ENCODE results near the gene PEX14. TPM values are rescaled to one million over a fixed set of nuclear protein-coding genes. Genes with fewer than 3 reads are reported as not detected.
A peak's percentile ranks its signal among the peaks of the same experiment; 100 is the strongest.
"Not testable (repeated sequence)": the region's sequence is repeated elsewhere in the genome, so short reads cannot be mapped to it uniquely, and the experiment has no call there.

PEX14 gene
- total RNA-seq, 1 experiment from 2014 or later = 17.7 TPM

DNA sequence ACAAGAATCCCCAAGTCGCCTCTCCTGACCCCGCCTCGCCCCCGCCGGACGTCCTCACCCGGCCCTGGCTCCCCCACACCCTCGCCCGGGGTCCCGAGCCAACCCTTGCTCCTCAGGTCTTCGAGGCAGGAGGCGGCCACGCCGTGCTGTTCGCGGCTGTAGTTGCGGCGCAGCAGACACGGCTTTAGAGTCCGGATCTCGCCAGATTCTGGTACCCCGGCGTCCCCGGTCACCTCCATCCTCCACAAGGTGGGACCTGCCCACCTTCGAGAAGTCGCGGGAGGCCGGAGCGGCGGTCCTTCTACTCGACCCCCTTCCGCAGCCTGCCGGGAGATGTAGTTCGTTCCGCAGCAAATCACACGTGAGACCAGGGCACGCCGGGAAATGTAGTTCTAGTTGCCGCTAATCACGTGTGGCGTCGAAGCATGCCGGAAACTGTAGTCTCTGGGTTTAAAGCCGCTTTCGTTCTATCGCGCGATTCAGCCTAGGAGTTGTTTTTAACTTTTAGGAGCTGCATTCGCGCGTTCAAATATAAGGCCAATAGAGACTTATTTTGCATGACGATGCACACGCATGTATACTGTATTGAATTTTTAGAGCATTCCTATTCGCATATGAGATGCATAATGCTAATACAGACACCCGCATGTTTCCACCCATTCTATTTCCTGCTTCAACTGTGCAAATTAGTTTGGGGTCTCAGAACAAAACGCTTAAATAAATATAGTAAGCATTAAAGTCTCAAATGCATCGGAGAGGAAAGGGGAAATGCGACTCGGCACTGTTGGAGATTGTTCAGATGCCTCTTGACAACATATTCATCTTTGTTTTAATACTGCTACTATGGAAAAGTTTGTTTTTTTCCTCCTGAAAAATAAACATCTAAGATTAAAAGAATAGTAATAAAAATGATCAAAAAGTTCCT, 2.3 kb upstream of the PEX14 start, which contains the start of gene DFFA:
DFFA (minus strand) TSS at position 310 of the 925 bp plus-strand sequence; CDS start at position 239, 71 bp downstream.
- BruUV-seq (replicated peaks) = no TSS peak
- H3K36me3 Mint-ChIP-seq (ENCODE audit: insufficient read depth, unreplicated experiment) = peaks cover 49% of the 10 kb centered on the region
- H3K4me1 Mint-ChIP-seq (ENCODE audit: low read depth, unreplicated experiment) = no peaks in the 10 kb centered on the region
- H3K9me3 Mint-ChIP-seq (ENCODE audit: low read depth, unreplicated experiment) = no peaks in the 10 kb centered on the region
- peak within 1 kb of the TSS; percentile 96 for H3K4me3 Mint-ChIP-seq (ENCODE audit: low read depth, unreplicated experiment)
- TF ChIP-seq, protein P1, sequence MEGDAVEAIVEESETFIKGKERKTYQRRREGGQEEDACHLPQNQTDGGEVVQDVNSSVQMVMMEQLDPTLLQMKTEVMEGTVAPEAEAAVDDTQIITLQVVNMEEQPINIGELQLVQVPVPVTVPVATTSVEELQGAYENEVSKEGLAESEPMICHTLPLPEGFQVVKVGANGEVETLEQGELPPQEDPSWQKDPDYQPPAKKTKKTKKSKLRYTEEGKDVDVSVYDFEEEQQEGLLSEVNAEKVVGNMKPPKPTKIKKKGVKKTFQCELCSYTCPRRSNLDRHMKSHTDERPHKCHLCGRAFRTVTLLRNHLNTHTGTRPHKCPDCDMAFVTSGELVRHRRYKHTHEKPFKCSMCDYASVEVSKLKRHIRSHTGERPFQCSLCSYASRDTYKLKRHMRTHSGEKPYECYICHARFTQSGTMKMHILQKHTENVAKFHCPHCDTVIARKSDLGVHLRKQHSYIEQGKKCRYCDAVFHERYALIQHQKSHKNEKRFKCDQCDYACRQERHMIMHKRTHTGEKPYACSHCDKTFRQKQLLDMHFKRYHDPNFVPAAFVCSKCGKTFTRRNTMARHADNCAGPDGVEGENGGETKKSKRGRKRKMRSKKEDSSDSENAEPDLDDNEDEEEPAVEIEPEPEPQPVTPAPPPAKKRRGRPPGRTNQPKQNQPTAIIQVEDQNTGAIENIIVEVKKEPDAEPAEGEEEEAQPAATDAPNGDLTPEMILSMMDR (IDR thresholded peaks at IDR 0.05; ENCODE audit: unreplicated experiment) = no peak
- CTCF ChIA-PET = interaction anchor here (0.6 kb wide), 2 partner anchors 31 to 42 kb away, joined by 3 to 6 read pairs; partner anchors contain the start of gene CENPS
- DNase-seq = peak; percentile 89
- H3K27me3 Mint-ChIP-seq (ENCODE audit: unreplicated experiment) = no peaks in the 10 kb centered on the region
- intact Hi-C loops (cut with micrococcal nuclease; ENCODE audit: unreplicated experiment) = no loop called here
- H3K27ac Mint-ChIP-seq (ENCODE audit: unreplicated experiment) = peak within 1 kb of the TSS; percentile 87

DNA sequence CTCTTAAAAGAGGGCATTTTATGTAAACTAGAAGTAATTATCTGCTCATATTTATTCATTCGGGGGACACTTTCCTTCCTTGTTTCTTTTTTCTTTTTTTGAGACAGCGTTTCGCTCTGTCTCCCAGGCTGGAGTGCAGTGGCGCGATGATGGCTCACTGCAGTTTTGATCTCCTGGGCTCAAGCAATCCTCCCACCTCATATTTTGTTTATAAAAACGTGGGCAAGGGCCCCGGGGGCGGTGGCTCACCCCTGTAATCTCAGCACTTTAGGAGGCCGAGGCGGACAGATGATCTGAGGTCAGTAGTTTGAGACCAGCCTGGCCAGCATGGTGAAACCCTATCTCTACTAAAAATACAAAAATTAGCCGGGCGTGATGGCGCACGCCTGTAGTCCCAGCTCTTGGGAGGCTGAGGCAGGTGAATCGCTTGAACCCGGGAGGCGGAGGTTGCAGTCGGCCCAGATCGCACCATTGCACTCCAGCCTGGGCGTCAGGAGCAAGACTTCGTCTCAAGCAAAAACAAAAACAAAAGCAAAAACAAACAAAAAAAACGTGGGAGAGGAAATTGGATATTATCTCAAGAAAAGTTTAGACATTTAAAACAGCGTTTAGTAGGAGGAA, 1.5 kb upstream of the PEX14 start:
- Mint-ChIP-seq H3K27me3 (ENCODE audit: unreplicated experiment) (no peaks in the 10 kb centered on the region), H3K36me3 (ENCODE audit: insufficient read depth, unreplicated experiment) (peaks cover 41% of the 10 kb centered on the region), H3K9me3 (ENCODE audit: low read depth, unreplicated experiment) (no peaks in the 10 kb centered on the region), H3K4me1 (ENCODE audit: low read depth, unreplicated experiment) (no peaks in the 10 kb centered on the region), H3K27ac (ENCODE audit: unreplicated experiment) (no peak overlapping the region), H3K4me3 (ENCODE audit: low read depth, unreplicated experiment) (peak overlapping the region; percentile 96)
- CTCF ChIA-PET = interaction anchor here (0.6 kb wide), 1 partner anchor 43 kb away, joined by 3 read pairs; the partner anchor contains the start of gene CENPS
- BruUV-seq (replicated peaks) = no TSS peak
- no peak for DNase-seq
- TF ChIP-seq, protein P1 (IDR thresholded peaks at IDR 0.05; ENCODE audit: unreplicated experiment) = no peak
- intact Hi-C loops (cut with micrococcal nuclease; ENCODE audit: unreplicated experiment) = no loop called here

DNA sequence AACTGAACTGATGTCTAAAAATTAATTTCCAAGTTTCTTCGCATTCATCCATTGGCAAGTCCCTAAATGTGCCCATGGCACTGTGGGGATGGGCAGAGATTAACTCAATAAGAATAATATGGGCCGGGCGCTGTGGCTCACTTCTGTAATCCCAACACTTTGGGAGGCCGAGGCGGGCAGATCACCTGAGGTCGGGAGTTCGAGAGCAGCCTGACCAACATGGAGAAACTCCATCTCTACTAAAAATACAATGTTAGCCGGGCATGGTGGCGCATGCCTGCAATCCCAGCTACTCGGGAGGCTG, 489 bp upstream of the PEX14 start:
- intact Hi-C loops (cut with micrococcal nuclease; ENCODE audit: unreplicated experiment); H3K9me3 Mint-ChIP-seq (ENCODE audit: low read depth, unreplicated experiment); H3K27me3 Mint-ChIP-seq (ENCODE audit: unreplicated experiment); CTCF ChIA-PET; H3K4me1 Mint-ChIP-seq (ENCODE audit: low read depth, unreplicated experiment); DNase-seq; BruUV-seq (replicated peaks); H3K27ac Mint-ChIP-seq (ENCODE audit: unreplicated experiment): not testable (repeated sequence)
- H3K36me3 Mint-ChIP-seq (ENCODE audit: insufficient read depth, unreplicated experiment) = peaks cover 44% of the 10 kb centered on the region
- peak overlapping the region; percentile 83 for H3K4me3 Mint-ChIP-seq (ENCODE audit: low read depth, unreplicated experiment)

- intact Hi-C loops (cut with micrococcal nuclease; ENCODE audit: unreplicated experiment) = no loop called here
- Mint-ChIP-seq H3K36me3 (ENCODE audit: insufficient read depth, unreplicated experiment) (peaks cover 40% of the 10 kb centered on the region), H3K27me3 (ENCODE audit: unreplicated experiment) (no peaks in the 10 kb centered on the region), H3K9me3 (ENCODE audit: low read depth, unreplicated experiment) (no peaks in the 10 kb centered on the region), H3K4me3 (ENCODE audit: low read depth, unreplicated experiment) (peak overlapping the region; percentile 83), H3K27ac (ENCODE audit: unreplicated experiment) (peak overlapping the region; percentile 58), H3K4me1 (ENCODE audit: low read depth, unreplicated experiment) (no peaks in the 10 kb centered on the region)
- DNase-seq = no peak
- BruUV-seq (replicated peaks) = no TSS peak
- TF ChIP-seq, protein P1 (IDR thresholded peaks at IDR 0.05; ENCODE audit: unreplicated experiment) = no peak
- CTCF ChIA-PET = interaction anchor here (0.6 to 0.7 kb wide), 3 partner anchors 45 to 749 kb away, joined by 3 to 4 read pairs (median 3); partner anchors contain the start of gene CENPS
Observed at GRCh38 chr1:10475510-10475909, 760 bp downstream of the PEX14 start.

All from Calu3 (cell line).